HepG2 (cell line): ENCODE measurements around the gene FKBP1A. TPM values are rescaled to one million over a fixed set of nuclear protein-coding genes. Genes with fewer than 3 reads are reported as not detected.

ENCODE experiments used
- BRCA1 ChIP-seq: sonication (generic); formaldehyde crosslinking; IDR thresholded peaks from 2 replicates; pipeline ENCODE4 v1.4.0; 2020; ENCODE audit warnings: missing genetic modification reagents
- DRAP1 ChIP-seq: IDR thresholded peaks from 2 replicates; pipeline ENCODE4 v1.6.1; 2016; ENCODE audit warnings: missing genetic modification reagents, missing compliant biosample characterization
- GATA4 ChIP-seq: sonication (generic); IDR thresholded peaks from 2 replicates; pipeline ENCODE4 v1.6.1; 2016; ENCODE audit warnings: antibody characterized with exemption, low read depth, borderline replicate concordance
- HIVEP1 ChIP-seq: sonication (generic); formaldehyde crosslinking; IDR thresholded peaks from 2 replicates; pipeline ENCODE4 v1.4.0; 2020; ENCODE audit warnings: mild to moderate bottlenecking, missing genetic modification reagents
- HMG20A ChIP-seq: IDR thresholded peaks from 2 replicates; pipeline ENCODE4 v1.6.1; 2016; ENCODE audit warnings: borderline replicate concordance
- KMT2A ChIP-seq: sonication (generic); formaldehyde crosslinking; IDR thresholded peaks from 2 replicates; pipeline ENCODE4 v1.4.0; 2020; ENCODE audit warnings: missing genetic modification reagents
- PLSCR1 ChIP-seq: sonication (generic); formaldehyde crosslinking; IDR thresholded peaks from 2 replicates; pipeline ENCODE4 v1.5.0; 2020; ENCODE audit warnings: missing genetic modification reagents, mild to moderate bottlenecking, borderline replicate concordance
- POLR2A ChIP-seq, 2 experiments: IDR thresholded peaks; 2 replicates each; pipeline ENCODE4 v1.6.1; 2011; ENCODE audit warnings: low read depth in 2 of 2, low read length in 2 of 2, mild to moderate bottlenecking in 1 of 2, moderate library complexity in 1 of 2; ENCODE audit not compliant: insufficient read depth in 1 of 2
- THAP11 ChIP-seq: IDR thresholded peaks from 2 replicates; pipeline ENCODE4 v1.6.1; 2016; ENCODE audit warnings: missing biosample characterization, missing genetic modification reagents
- ZBTB20 ChIP-seq: sonication (generic); formaldehyde crosslinking; IDR thresholded peaks from 2 replicates; pipeline ENCODE4 v1.8.1; 2023; ENCODE audit warnings: missing genetic modification reagents, low read depth, mild to moderate bottlenecking, borderline replicate concordance
- ZBTB38 ChIP-seq: sonication (generic); formaldehyde crosslinking; IDR thresholded peaks from 2 replicates; pipeline ENCODE4 v1.5.1; 2020; ENCODE audit warnings: mild to moderate bottlenecking, missing genetic modification reagents
- ZBTB40 ChIP-seq, 2 experiments: fragments of 450-650 bp in 1 of 2; sonication (generic) in 1 of 2; formaldehyde crosslinking in 1 of 2; IDR thresholded peaks; 2 replicates each; pipeline versions ENCODE4 v1.6.1 to v1.8.0; 2016 to 2022; ENCODE audit warnings: antibody characterized with exemption in 1 of 2, mild to moderate bottlenecking in 1 of 2, missing genetic modification reagents in 1 of 2
- ZNF24 ChIP-seq: fragments of 450-650 bp; IDR thresholded peaks from 2 replicates; pipeline ENCODE4 v1.6.1; 2017; ENCODE audit warnings: antibody characterized with exemption, mild to moderate bottlenecking
- polyA plus RNA-seq, 8 experiments: library from polyadenylated mRNA; depleted of rRNA in 3 of 8; stranded (reverse) in 7 of 8; unstranded in 1 of 8; fragments of >200 nt; fragmentation: Illumina TruSeq in 4 of 8; extraction: Trizol in 4 of 8; gene quantifications; 2 replicates each; pipeline versions ENCODE4 v1.2.1 to v1.2.3, GENCODE V29; 2011 to 2016; ENCODE audit warnings: low read depth in 4 of 8, missing spikeins in 1 of 8, mixed read lengths in 1 of 8; ENCODE audit not compliant: insufficient read depth in 1 of 8
- total RNA-seq, 5 experiments: library from RNA; depleted of rRNA; stranded (reverse); fragments of >200 nt; fragmentation: Illumina TruSeq; extraction: Trizol; gene quantifications; 2 replicates each; pipeline ENCODE4 v1.2.3, GENCODE V29; 2016; ENCODE audit warnings: low read depth in 1 of 5
- TF ChIP-seq, protein P1 (sequence below): sonication (generic); formaldehyde crosslinking; IDR thresholded peaks from 2 replicates; pipeline ENCODE4 v1.4.0; 2020; ENCODE audit warnings: missing genetic modification reagents, low read depth, mild to moderate bottlenecking, borderline replicate concordance
- TF ChIP-seq, protein P2 (sequence below): sonication (generic); formaldehyde crosslinking; IDR thresholded peaks from 2 replicates; pipeline ENCODE4 v1.9.0; 2021; ENCODE audit warnings: missing genetic modification reagents, borderline replicate concordance

Gene FKBP1A
- total and polyA plus RNA-seq, 2 of the 13 experiments (the other 11 are each of a cell fraction or from before 2014, with no cell fraction given) = 119 to 468 TPM

- TF ChIP-seq KMT2A (CRISPR knock-in tag) (peak; percentile 84), PLSCR1 (CRISPR knock-in tag) (no peak), ZNF24 (no peak), GATA4 (peak; percentile 40; the same call in 1 of the 2 replicates), POLR2A (IDR thresholded peaks at IDR 0.05; ENCODE audit: insufficient read depth in 1 of 2, low read depth in 2 of 2, low read length in 2 of 2) (peak; percentile 69 to 98), THAP11 (CRISPR knock-in tag) (peak; percentile 94), BRCA1 (no peak), HMG20A (0 out of 2 replicates have a peak, but pooled peaks have one; percentile 25), ZBTB38 (CRISPR knock-in tag) (peak; percentile 78; the same call in 1 of the 2 replicates), ZBTB20 (CRISPR knock-in tag) (peak; percentile 63; the same call in 1 of the 2 replicates), DRAP1 (CRISPR knock-in tag) (peak; percentile 78), ZBTB40 (IDR thresholded peaks at IDR 0.05) (peak; percentile 87), ZBTB40 (CRISPR knock-in tag; IDR thresholded peaks at IDR 0.05) (no peak), HIVEP1 (CRISPR knock-in tag) (no peak)
- TF ChIP-seq, protein P1, sequence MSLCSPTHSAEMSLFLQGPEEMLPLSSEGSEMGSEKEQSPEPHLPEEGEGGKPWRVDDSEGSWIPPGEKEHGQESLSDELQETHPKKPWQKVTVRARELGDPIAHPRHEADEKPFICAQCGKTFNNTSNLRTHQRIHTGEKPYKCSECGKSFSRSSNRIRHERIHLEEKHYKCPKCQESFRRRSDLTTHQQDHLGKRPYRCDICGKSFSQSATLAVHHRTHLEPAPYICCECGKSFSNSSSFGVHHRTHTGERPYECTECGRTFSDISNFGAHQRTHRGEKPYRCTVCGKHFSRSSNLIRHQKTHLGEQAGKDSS (CRISPR knock-in tag) = peak; percentile 70; the same call in 1 of the 2 replicates
- TF ChIP-seq, protein P2, sequence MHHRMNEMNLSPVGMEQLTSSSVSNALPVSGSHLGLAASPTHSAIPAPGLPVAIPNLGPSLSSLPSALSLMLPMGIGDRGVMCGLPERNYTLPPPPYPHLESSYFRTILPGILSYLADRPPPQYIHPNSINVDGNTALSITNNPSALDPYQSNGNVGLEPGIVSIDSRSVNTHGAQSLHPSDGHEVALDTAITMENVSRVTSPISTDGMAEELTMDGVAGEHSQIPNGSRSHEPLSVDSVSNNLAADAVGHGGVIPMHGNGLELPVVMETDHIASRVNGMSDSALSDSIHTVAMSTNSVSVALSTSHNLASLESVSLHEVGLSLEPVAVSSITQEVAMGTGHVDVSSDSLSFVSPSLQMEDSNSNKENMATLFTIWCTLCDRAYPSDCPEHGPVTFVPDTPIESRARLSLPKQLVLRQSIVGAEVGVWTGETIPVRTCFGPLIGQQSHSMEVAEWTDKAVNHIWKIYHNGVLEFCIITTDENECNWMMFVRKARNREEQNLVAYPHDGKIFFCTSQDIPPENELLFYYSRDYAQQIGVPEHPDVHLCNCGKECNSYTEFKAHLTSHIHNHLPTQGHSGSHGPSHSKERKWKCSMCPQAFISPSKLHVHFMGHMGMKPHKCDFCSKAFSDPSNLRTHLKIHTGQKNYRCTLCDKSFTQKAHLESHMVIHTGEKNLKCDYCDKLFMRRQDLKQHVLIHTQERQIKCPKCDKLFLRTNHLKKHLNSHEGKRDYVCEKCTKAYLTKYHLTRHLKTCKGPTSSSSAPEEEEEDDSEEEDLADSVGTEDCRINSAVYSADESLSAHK (CRISPR knock-in tag) = no peak
These were observed at the start of gene FKBP1A (continued) for GRCh38 chr20:1392693-1393506.
